ENCODE data around the gene CSPG4.
"Not testable (repeated sequence)": the region's sequence is repeated elsewhere in the genome, so short reads cannot be mapped to it uniquely, and the experiment has no call there.

GRCh38 chr15:75737116-75738013 is 24.7 kb upstream of the CSPG4 start:
- not testable (repeated sequence) for TF ChIP-seq SUZ12 (IDR thresholded peaks at IDR 0.05; ENCODE audit: extremely low read depth, insufficient read depth, insufficient read length); ZNF274 (IDR thresholded peaks at IDR 0.05; ENCODE audit: low read depth, low read length)

Data from NT2/D1 (cell line).